Mammary epithelial cell (primary cell): Measurements from ENCODE around the gene VIM.

Experiments used
- EZH2 ChIP-seq: IDR thresholded peaks from 2 replicates; pipeline ENCODE4 v1.6.1; 2012; ENCODE audit warnings: low read length, inconsistent platforms, borderline replicate concordance
- TF ChIP-seq, protein P1 (sequence below), 2 donors: IDR thresholded peaks in 1 of 2; conservative IDR thresholded peaks in 1 of 2; 2 replicates each; pipeline ENCODE4 v1.5.1; 2011 to 2012; ENCODE audit warnings: inconsistent platforms in 2 of 2, low read length in 2 of 2, mild to moderate bottlenecking in 2 of 2, control low read depth in 1 of 2, low read depth in 1 of 2; ENCODE audit not compliant: insufficient read depth in 1 of 2; ENCODE audit errors: extremely low read depth in 1 of 2

DNA sequence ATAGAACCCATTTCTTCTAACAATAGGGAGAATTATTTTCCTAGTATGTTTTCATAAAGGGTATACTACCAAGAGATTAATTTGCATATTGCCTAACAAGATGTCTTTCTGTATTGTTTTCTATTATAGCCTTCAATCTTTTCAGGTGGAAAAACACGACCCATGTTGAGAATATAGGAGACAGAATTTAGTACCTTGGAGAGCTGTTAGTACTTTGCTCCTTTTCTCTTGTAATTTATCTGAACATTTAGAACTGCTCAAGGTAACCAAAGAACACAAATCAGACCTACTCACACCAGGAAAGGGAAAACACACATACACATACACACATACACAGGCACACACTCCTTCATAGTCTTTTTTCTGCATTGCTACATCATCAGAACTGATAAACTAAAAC is 18.7 kb upstream of the VIM start:
- TF ChIP-seq, protein P1, sequence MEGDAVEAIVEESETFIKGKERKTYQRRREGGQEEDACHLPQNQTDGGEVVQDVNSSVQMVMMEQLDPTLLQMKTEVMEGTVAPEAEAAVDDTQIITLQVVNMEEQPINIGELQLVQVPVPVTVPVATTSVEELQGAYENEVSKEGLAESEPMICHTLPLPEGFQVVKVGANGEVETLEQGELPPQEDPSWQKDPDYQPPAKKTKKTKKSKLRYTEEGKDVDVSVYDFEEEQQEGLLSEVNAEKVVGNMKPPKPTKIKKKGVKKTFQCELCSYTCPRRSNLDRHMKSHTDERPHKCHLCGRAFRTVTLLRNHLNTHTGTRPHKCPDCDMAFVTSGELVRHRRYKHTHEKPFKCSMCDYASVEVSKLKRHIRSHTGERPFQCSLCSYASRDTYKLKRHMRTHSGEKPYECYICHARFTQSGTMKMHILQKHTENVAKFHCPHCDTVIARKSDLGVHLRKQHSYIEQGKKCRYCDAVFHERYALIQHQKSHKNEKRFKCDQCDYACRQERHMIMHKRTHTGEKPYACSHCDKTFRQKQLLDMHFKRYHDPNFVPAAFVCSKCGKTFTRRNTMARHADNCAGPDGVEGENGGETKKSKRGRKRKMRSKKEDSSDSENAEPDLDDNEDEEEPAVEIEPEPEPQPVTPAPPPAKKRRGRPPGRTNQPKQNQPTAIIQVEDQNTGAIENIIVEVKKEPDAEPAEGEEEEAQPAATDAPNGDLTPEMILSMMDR (conservative IDR thresholded peaks at IDR 0.05 in 1 of 2, IDR thresholded peaks at IDR 0.05 in 1 of 2; ENCODE audit: extremely low read depth in 1 of 2, insufficient read depth in 1 of 2, low read depth in 1 of 2, low read length in 2 of 2): no peak
- TF ChIP-seq EZH2: no peak
